Measurements from ENCODE around the gene HIBADH.

Gene HIBADH

GRCh38 chr7:27487509-27487908 is 175.2 kb downstream of the HIBADH start:
- DNase-seq (ENCODE audit: low read depth) = no peak

GRCh38 chr7:27484451-27484850 is 178.2 kb downstream of the HIBADH start:
- no peak for DNase-seq (ENCODE audit: low read depth)

- no peak for DNase-seq (ENCODE audit: low read depth)
These were observed 180.5 kb downstream of the HIBADH start for GRCh38 chr7:27482219-27482618.

- DNase-seq (ENCODE audit: low read depth) = no peak
These were observed 184.1 kb downstream of the HIBADH start for GRCh38 chr7:27478556-27478955.

- DNase-seq (ENCODE audit: low read depth) = no peak
These were observed 184.6 kb downstream of the HIBADH start for GRCh38 chr7:27478084-27478483.

GRCh38 chr7:27476493-27476892 is 186.2 kb downstream of the HIBADH start:
- DNase-seq (ENCODE audit: low read depth) = no peak

Measured in CMK (cell line).